Peyer's patch (tissue), 4 donors: ENCODE results near the gene NAA38.

ENCODE experiments used
- CTCF ChIP-seq, 6 experiments: fragments of 450-650 bp in 4 of 6; fragments of 200-600 bp in 2 of 6; sonication (generic) in 1 of 6; IDR thresholded peaks; one replicate each; pipeline ENCODE4 v1.5.1; 2017 to 2019; ENCODE audit warnings: antibody characterized with exemption in 6 of 6, mild to moderate bottlenecking in 3 of 6, moderate library complexity in 1 of 6
- POLR2A ChIP-seq, 2 donors: fragments of 450-650 bp; IDR thresholded peaks; one replicate each; pipeline ENCODE4 v1.5.1; 2017; ENCODE audit warnings: antibody characterized with exemption in 2 of 2, mild to moderate bottlenecking in 2 of 2, moderate library complexity in 2 of 2

GRCh38 chr17:7845359-7846062 lies 11.8 kb downstream of the NAA38 start:
- no peak for TF ChIP-seq CTCF (IDR thresholded peaks at IDR 0.05)
- no peak for TF ChIP-seq POLR2A (IDR thresholded peaks at IDR 0.05)
